ENCODE data around the gene SH3TC2.
"Not testable (repeated sequence)": the region's sequence is repeated elsewhere in the genome, so short reads cannot be mapped to it uniquely, and the experiment has no call there.

SH3TC2 gene

GRCh38 chr5:149063017-149063687 is at the start of gene SH3TC2:
TSS of gene SH3TC2 (minus strand) at chr5:149063062. CDS start at chr5:149063022, 40 bp downstream.
- peak; percentile 82 for DNase-seq (ENCODE audit: low spot score)

GRCh38 chr5:149110406-149110805 is 47.5 kb upstream of the SH3TC2 start:
- no peak for DNase-seq (ENCODE audit: low spot score)

- DNase-seq (ENCODE audit: low spot score): peak; percentile 33
These were observed 45.9 kb upstream of the SH3TC2 start for GRCh38 chr5:149108651-149109280.

GRCh38 chr5:149100331-149100730 is 37.5 kb upstream of the SH3TC2 start:
- DNase-seq (ENCODE audit: low spot score): no peak

GRCh38 chr5:149099920-149100319 is 37.1 kb upstream of the SH3TC2 start:
- no peak for DNase-seq (ENCODE audit: low spot score)

GRCh38 chr5:149094996-149095395 is 32.1 kb upstream of the SH3TC2 start:
- no peak for DNase-seq (ENCODE audit: low spot score)

- DNase-seq (ENCODE audit: low spot score): no peak
These were observed 30.8 kb upstream of the SH3TC2 start for GRCh38 chr5:149093625-149094024.

GRCh38 chr5:149089796-149090195 is 26.9 kb upstream of the SH3TC2 start:
- no peak for DNase-seq (ENCODE audit: low spot score)

GRCh38 chr5:149088686-149089085 is 25.8 kb upstream of the SH3TC2 start:
- DNase-seq (ENCODE audit: low spot score): no peak

- DNase-seq (ENCODE audit: low spot score): no peak
These were observed 21.0 kb upstream of the SH3TC2 start for GRCh38 chr5:149083846-149084245.

- DNase-seq (ENCODE audit: low spot score): no peak
These were observed 19.4 kb upstream of the SH3TC2 start for GRCh38 chr5:149082271-149082670.

GRCh38 chr5:149080294-149080693 is 17.4 kb upstream of the SH3TC2 start:
- no peak for DNase-seq (ENCODE audit: low spot score)

- DNase-seq (ENCODE audit: low spot score): no peak
These were observed 17.0 kb upstream of the SH3TC2 start for GRCh38 chr5:149079883-149080282.

- DNase-seq (ENCODE audit: low spot score): not testable (repeated sequence)
These were observed 11.2 kb upstream of the SH3TC2 start for GRCh38 chr5:149074071-149074470.

GRCh38 chr5:149073213-149073612 is 10.4 kb upstream of the SH3TC2 start:
- DNase-seq (ENCODE audit: low spot score): no peak

- DNase-seq (ENCODE audit: low spot score): no peak
These were observed 9.9 kb upstream of the SH3TC2 start for GRCh38 chr5:149072791-149073190.

- no peak for DNase-seq (ENCODE audit: low spot score)
These were observed 9.5 kb upstream of the SH3TC2 start for GRCh38 chr5:149072376-149072775.

GRCh38 chr5:149071756-149072155 is 8.9 kb upstream of the SH3TC2 start:
- no peak for DNase-seq (ENCODE audit: low spot score)

- no peak for DNase-seq (ENCODE audit: low spot score)
These were observed 8.4 kb upstream of the SH3TC2 start for GRCh38 chr5:149071216-149071615.

GRCh38 chr5:149069711-149070110 is 6.8 kb upstream of the SH3TC2 start:
- DNase-seq (ENCODE audit: low spot score): no peak

- no peak for DNase-seq (ENCODE audit: low spot score)
These were observed 1.1 kb upstream of the SH3TC2 start for GRCh38 chr5:149063896-149064478.

- peak; percentile 91 for DNase-seq (ENCODE audit: low spot score)
These were observed 368 bp downstream of the SH3TC2 start for GRCh38 chr5:149062371-149063016.

- DNase-seq (ENCODE audit: low spot score): no peak
These were observed 1.5 kb downstream of the SH3TC2 start for GRCh38 chr5:149061341-149061740.

Measured in AG08395 (cell line).